ENCODE measurements around the gene HOXC9. TPM values are rescaled to one million over a fixed set of nuclear protein-coding genes. Genes with fewer than 3 reads are reported as not detected.

HOXC9 gene
- polyA plus RNA-seq, 2 of the 4 experiments (the other 2 are of a cell fraction), result 5.2 to 6.6 TPM

- TF ChIP-seq HOXA7 (CRISPR knock-in tag; IDR thresholded peaks at IDR 0.05), result 0 out of 2 replicates have a peak, but pooled peaks have one; percentile 27
Observed at GRCh38 chr12:54018468-54018984, 18.6 kb downstream of the HOXC9 start (continued).

- CTCF ChIA-PET, result interaction anchor here (1.0 to 27.9 kb wide), 3 partner anchors 9 to 174 kb away, joined by 3 to 476 read pairs (median 54); partner anchors contain the start of genes HOXC6 and SMUG1
- no peak for DNase-seq (ENCODE audit: low read depth in 1 of 2, low spot score in 1 of 2)
Observed at GRCh38 chr12:54019091-54019811, 19.3 kb downstream of the HOXC9 start.

GRCh38 chr12:54019924-54020590, 20.1 kb downstream of the HOXC9 start:
- 74% methylated on average over 10 of the region's 10 CpGs for WGBS (ENCODE audit: missing lambda C conversion rate)
- no peaks in the 10 kb centered on the region for H3K9me3 ChIP-seq
- H3K4me1 ChIP-seq, result peaks cover 34% of the 10 kb centered on the region
- H3K4me2 ChIP-seq, result peak overlapping the region; percentile 96
- peak overlapping the region in 1 of 2 experiments; percentile 99; a peak in 4 of 6 replicates for H3K27ac ChIP-seq
- H3K4me3 ChIP-seq, result no peak overlapping the region
- DNase-seq (ENCODE audit: low read depth in 1 of 2, low spot score in 1 of 2) (no peak), FAIRE-seq (no peak), ATAC-seq (no peak)
- ChIA-PET CTCF (interaction anchor here (1.0 to 27.9 kb wide), 5 partner anchors 8 to 194 kb away, joined by 3 to 476 read pairs (median 54); partner anchors contain the start of genes HOXC5, HOXC6 and SMUG1), POLR2A (no interaction called here)
- TF ChIP-seq JUN (IDR thresholded peaks at IDR 0.05) (no peak), JUNB (IDR thresholded peaks at IDR 0.05) (no peak), ZFP36 (IDR thresholded peaks at IDR 0.05; ENCODE audit: borderline replicate concordance, partially characterized antibody) (no peak), BCL3 (IDR thresholded peaks at IDR 0.05) (no peak), NPAS2 (CRISPR knock-in tag; IDR thresholded peaks at IDR 0.05; ENCODE audit: borderline replicate concordance) (no peak), HDAC2 (IDR thresholded peaks at IDR 0.05) (no peak), NFE2L2 (conservative IDR thresholded peaks at IDR 0.05; ENCODE audit: low read length) (no peak), TFCP2L1 (CRISPR knock-in tag; IDR thresholded peaks at IDR 0.05) (no peak)

More at GRCh38 chr12:54019091-54019811, 19.3 kb downstream of the HOXC9 start:
- Histone ChIP-seq H3K4me3 (no peak overlapping the region; the same call in 2 of the 3 replicates), H3K27ac (peak overlapping the region; percentile 96 to 99; a peak in 5 of 6 replicates), H3K9me3 (no peaks in the 10 kb centered on the region), H3K4me1 (peaks cover 35% of the 10 kb centered on the region), H3K4me2 (peak overlapping the region; percentile 96)
- POLR2A ChIA-PET, result no interaction called here
- WGBS (ENCODE audit: missing lambda C conversion rate), result 94% methylated on average over 41 of the region's 43 CpGs
- ATAC-seq (no peak), FAIRE-seq (no peak)
- TF ChIP-seq CBX2 (IDR thresholded peaks at IDR 0.05; ENCODE audit: borderline replicate concordance, low read depth) (no peak), NFE2L2 (conservative IDR thresholded peaks at IDR 0.05; ENCODE audit: low read length) (no peak), TP53 (CRISPR knock-in tag; IDR thresholded peaks at IDR 0.05) (no peak), E2F6 (IDR thresholded peaks at IDR 0.05; ENCODE audit: borderline replicate concordance, low read depth) (no peak), MYC (IDR thresholded peaks at IDR 0.05; ENCODE audit: borderline replicate concordance, low read length) (no peak), GATA3 (IDR thresholded peaks at IDR 0.05; ENCODE audit: borderline replicate concordance) (no peak), PHF8 (IDR thresholded peaks at IDR 0.05; ENCODE audit: borderline replicate concordance, low read depth) (no peak), ZFP36 (IDR thresholded peaks at IDR 0.05; ENCODE audit: borderline replicate concordance, partially characterized antibody) (no peak), HEYL (CRISPR knock-in tag; IDR thresholded peaks at IDR 0.05) (no peak), HOXA7 (CRISPR knock-in tag; IDR thresholded peaks at IDR 0.05) (no peak), MAX (IDR thresholded peaks at IDR 0.05) (no peak), ATOH8 (CRISPR knock-in tag; IDR thresholded peaks at IDR 0.05; ENCODE audit: low read depth) (no peak), CEBPB (IDR thresholded peaks at IDR 0.05) (no peak), ZC3H11A (IDR thresholded peaks at IDR 0.05) (no peak)
